ENCODE results near the gene MYDGF. TPM values are rescaled to one million over a fixed set of nuclear protein-coding genes. Genes with fewer than 3 reads are reported as not detected.
A peak's percentile ranks its signal among the peaks of the same experiment; 100 is the strongest.

The MYDGF gene
- total and polyA plus RNA-seq, 2 of the 13 experiments (the other 11 are each of a cell fraction or from before 2014, with no cell fraction given): 116 to 198 TPM

DNA sequence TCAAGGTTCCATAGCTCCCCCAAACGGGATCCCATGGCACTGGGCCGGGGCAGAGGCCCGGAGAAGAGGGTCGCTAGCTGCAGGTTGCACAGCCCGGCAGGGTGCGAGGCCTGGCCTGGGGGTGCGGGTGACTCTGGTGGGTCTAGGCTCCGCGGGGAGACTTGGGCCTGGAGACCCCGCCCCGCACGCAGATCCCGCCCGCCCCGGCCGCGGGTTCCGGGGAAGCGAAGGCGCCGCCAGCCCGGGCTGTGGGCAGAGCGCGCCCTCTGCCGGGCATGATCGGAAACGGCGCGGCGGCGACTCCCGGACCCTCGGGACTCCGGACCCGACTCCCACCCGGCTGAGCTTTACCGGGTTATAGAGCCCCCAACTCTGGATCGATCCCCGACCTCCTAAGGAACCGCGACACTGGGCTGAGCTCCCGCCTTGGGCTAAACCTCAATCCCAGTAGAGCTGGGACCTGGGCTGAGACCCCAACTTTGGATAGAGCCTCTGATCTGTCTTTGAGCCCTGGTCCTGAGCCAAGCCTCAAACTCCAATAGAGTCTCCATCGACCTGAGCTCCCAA lies 33.9 kb downstream of the MYDGF start (continued):
- no peak for TF ChIP-seq MAZ (IDR thresholded peaks at IDR 0.05; ENCODE audit: borderline replicate concordance, low read depth, low read length)
- TF ChIP-seq MAZ (CRISPR knock-in tag; IDR thresholded peaks at IDR 0.05; ENCODE audit: low read depth): no peak
- TF ChIP-seq FOXC1 (CRISPR knock-in tag; IDR thresholded peaks at IDR 0.05; ENCODE audit: borderline replicate concordance): peak; percentile 39; the same call in 1 of the 2 replicates
- no peak for TF ChIP-seq ZNF282 (IDR thresholded peaks at IDR 0.05; ENCODE audit: partially characterized antibody)
- TF ChIP-seq ZBTB21 (CRISPR knock-in tag; IDR thresholded peaks at IDR 0.05): no peak
- TF ChIP-seq ZFP62 (CRISPR knock-in tag; IDR thresholded peaks at IDR 0.05): no peak
- no peak for TF ChIP-seq SPEN (CRISPR knock-in tag; IDR thresholded peaks at IDR 0.05; ENCODE audit: low read depth)
- TF ChIP-seq ZNF33B (CRISPR knock-in tag; IDR thresholded peaks at IDR 0.05): no peak
- TF ChIP-seq, protein P1, sequence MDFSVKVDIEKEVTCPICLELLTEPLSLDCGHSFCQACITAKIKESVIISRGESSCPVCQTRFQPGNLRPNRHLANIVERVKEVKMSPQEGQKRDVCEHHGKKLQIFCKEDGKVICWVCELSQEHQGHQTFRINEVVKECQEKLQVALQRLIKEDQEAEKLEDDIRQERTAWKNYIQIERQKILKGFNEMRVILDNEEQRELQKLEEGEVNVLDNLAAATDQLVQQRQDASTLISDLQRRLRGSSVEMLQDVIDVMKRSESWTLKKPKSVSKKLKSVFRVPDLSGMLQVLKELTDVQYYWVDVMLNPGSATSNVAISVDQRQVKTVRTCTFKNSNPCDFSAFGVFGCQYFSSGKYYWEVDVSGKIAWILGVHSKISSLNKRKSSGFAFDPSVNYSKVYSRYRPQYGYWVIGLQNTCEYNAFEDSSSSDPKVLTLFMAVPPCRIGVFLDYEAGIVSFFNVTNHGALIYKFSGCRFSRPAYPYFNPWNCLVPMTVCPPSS (IDR thresholded peaks at IDR 0.05): no peak
- TF ChIP-seq SMYD3 (CRISPR knock-in tag; IDR thresholded peaks at IDR 0.05): no peak
- no peak for TF ChIP-seq CREM (IDR thresholded peaks at IDR 0.05)
- no peak for TF ChIP-seq CREM (CRISPR knock-in tag; IDR thresholded peaks at IDR 0.05)
- TF ChIP-seq ZNF547 (CRISPR knock-in tag; IDR thresholded peaks at IDR 0.05): no peak
- no peak for TF ChIP-seq ZIK1 (CRISPR knock-in tag; IDR thresholded peaks at IDR 0.05; ENCODE audit: borderline replicate concordance, low read depth)
- 0 out of 2 replicates have a peak, but pooled peaks have one; percentile 32 for TF ChIP-seq MED1 (CRISPR knock-in tag; IDR thresholded peaks at IDR 0.05)
- no peak for TF ChIP-seq ZNF577 (CRISPR knock-in tag; IDR thresholded peaks at IDR 0.05; ENCODE audit: borderline replicate concordance, low read depth)
- TF ChIP-seq, protein P2, sequence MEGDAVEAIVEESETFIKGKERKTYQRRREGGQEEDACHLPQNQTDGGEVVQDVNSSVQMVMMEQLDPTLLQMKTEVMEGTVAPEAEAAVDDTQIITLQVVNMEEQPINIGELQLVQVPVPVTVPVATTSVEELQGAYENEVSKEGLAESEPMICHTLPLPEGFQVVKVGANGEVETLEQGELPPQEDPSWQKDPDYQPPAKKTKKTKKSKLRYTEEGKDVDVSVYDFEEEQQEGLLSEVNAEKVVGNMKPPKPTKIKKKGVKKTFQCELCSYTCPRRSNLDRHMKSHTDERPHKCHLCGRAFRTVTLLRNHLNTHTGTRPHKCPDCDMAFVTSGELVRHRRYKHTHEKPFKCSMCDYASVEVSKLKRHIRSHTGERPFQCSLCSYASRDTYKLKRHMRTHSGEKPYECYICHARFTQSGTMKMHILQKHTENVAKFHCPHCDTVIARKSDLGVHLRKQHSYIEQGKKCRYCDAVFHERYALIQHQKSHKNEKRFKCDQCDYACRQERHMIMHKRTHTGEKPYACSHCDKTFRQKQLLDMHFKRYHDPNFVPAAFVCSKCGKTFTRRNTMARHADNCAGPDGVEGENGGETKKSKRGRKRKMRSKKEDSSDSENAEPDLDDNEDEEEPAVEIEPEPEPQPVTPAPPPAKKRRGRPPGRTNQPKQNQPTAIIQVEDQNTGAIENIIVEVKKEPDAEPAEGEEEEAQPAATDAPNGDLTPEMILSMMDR (CRISPR knock-in tag; IDR thresholded peaks at IDR 0.05): peak; percentile 87
- TF ChIP-seq ZFP36L2 (CRISPR knock-in tag; IDR thresholded peaks at IDR 0.05): no peak
- TF ChIP-seq ELF3 (CRISPR knock-in tag; IDR thresholded peaks at IDR 0.05): no peak
- TF ChIP-seq, protein P3, sequence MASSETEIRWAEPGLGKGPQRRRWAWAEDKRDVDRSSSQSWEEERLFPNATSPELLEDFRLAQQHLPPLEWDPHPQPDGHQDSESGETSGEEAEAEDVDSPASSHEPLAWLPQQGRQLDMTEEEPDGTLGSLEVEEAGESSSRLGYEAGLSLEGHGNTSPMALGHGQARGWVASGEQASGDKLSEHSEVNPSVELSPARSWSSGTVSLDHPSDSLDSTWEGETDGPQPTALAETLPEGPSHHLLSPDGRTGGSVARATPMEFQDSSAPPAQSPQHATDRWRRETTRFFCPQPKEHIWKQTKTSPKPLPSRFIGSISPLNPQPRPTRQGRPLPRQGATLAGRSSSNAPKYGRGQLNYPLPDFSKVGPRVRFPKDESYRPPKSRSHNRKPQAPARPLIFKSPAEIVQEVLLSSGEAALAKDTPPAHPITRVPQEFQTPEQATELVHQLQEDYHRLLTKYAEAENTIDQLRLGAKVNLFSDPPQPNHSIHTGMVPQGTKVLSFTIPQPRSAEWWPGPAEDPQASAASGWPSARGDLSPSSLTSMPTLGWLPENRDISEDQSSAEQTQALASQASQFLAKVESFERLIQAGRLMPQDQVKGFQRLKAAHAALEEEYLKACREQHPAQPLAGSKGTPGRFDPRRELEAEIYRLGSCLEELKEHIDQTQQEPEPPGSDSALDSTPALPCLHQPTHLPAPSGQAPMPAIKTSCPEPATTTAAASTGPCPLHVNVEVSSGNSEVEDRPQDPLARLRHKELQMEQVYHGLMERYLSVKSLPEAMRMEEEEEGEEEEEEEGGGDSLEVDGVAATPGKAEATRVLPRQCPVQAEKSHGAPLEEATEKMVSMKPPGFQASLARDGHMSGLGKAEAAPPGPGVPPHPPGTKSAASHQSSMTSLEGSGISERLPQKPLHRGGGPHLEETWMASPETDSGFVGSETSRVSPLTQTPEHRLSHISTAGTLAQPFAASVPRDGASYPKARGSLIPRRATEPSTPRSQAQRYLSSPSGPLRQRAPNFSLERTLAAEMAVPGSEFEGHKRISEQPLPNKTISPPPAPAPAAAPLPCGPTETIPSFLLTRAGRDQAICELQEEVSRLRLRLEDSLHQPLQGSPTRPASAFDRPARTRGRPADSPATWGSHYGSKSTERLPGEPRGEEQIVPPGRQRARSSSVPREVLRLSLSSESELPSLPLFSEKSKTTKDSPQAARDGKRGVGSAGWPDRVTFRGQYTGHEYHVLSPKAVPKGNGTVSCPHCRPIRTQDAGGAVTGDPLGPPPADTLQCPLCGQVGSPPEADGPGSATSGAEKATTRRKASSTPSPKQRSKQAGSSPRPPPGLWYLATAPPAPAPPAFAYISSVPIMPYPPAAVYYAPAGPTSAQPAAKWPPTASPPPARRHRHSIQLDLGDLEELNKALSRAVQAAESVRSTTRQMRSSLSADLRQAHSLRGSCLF (CRISPR knock-in tag; IDR thresholded peaks at IDR 0.05; ENCODE audit: borderline replicate concordance): no peak
- TF ChIP-seq RFXANK (CRISPR knock-in tag; IDR thresholded peaks at IDR 0.05): no peak
- TF ChIP-seq KDM4B (CRISPR knock-in tag; IDR thresholded peaks at IDR 0.05): 0 out of 2 replicates have a peak, but pooled peaks have one; percentile 12
- TF ChIP-seq, protein P4, sequence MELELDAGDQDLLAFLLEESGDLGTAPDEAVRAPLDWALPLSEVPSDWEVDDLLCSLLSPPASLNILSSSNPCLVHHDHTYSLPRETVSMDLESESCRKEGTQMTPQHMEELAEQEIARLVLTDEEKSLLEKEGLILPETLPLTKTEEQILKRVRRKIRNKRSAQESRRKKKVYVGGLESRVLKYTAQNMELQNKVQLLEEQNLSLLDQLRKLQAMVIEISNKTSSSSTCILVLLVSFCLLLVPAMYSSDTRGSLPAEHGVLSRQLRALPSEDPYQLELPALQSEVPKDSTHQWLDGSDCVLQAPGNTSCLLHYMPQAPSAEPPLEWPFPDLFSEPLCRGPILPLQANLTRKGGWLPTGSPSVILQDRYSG (CRISPR knock-in tag; IDR thresholded peaks at IDR 0.05): 0 out of 2 replicates have a peak, but pooled peaks have one; percentile 36
- no peak for TF ChIP-seq CEBPG (CRISPR knock-in tag; IDR thresholded peaks at IDR 0.05)

All from HepG2 (cell line).